K562 (cell line): ENCODE data around the gene IGFL1. TPM values are rescaled to one million over a fixed set of nuclear protein-coding genes. Genes with fewer than 3 reads are reported as not detected.

Source experiments
- ATF1 ChIP-seq, 2 experiments: fragments of 450-650 bp in 1 of 2; IDR thresholded peaks; 2 replicates each; pipeline ENCODE4 v1.6.1; 2016; ENCODE audit warnings: missing compliant biosample characterization in 1 of 2, missing genetic modification characterization in 1 of 2
- CREB1 ChIP-seq, 2 experiments: sonication (generic) in 1 of 2; formaldehyde crosslinking in 1 of 2; IDR thresholded peaks; 2 replicates each; pipeline versions ENCODE4 v1.6.1 to v1.8.0; 2012 to 2022; ENCODE audit warnings: inconsistent platforms in 1 of 2, mild to moderate bottlenecking in 1 of 2, missing genetic modification reagents in 1 of 2, moderate library complexity in 1 of 2
- DNMT1 ChIP-seq: fragments of 450-650 bp; IDR thresholded peaks from 2 replicates; pipeline ENCODE4 v1.6.1; 2016; ENCODE audit warnings: antibody characterized with exemption, mild to moderate bottlenecking
- MAFF ChIP-seq: IDR thresholded peaks from 2 replicates; pipeline ENCODE4 v1.6.1; 2012; ENCODE audit warnings: low read length, improper control_type of control experiment
- MYC ChIP-seq, 2 experiments: fragments of 250-450 bp in 1 of 2; sonication (Bioruptor Pico) in 1 of 2; IDR thresholded peaks; 2 replicates each; pipeline versions ENCODE4 v1.5.1 to v1.6.1; 2012 to 2021; ENCODE audit warnings: low read depth in 2 of 2, borderline replicate concordance in 1 of 2, improper control_type of control experiment in 1 of 2, low read length in 1 of 2, mild to moderate bottlenecking in 1 of 2, moderate library complexity in 1 of 2
- NCOA1 ChIP-seq: fragments of 450-650 bp; IDR thresholded peaks from 2 replicates; pipeline ENCODE4 v1.6.1; 2016; ENCODE audit warnings: low read depth
- NR0B1 ChIP-seq: fragments of 450-650 bp; IDR thresholded peaks from one replicate; pipeline ENCODE4 v1.6.1; 2018; ENCODE audit warnings: mild to moderate bottlenecking, moderate library complexity; ENCODE audit not compliant: partially characterized antibody
- NRF1 ChIP-seq, 2 experiments: fragments of 450-650 bp; IDR thresholded peaks in 1 of 2; conservative IDR thresholded peaks in 1 of 2; 2 replicates each; pipeline ENCODE4 v1.6.1; 2014; ENCODE audit warnings: mild to moderate bottlenecking in 2 of 2
- TAF7 ChIP-seq: fragments of 450-650 bp; IDR thresholded peaks from 2 replicates; pipeline ENCODE4 v1.6.1; 2016; ENCODE audit warnings: missing genetic modification characterization, missing compliant biosample characterization
- TCFL5 ChIP-seq: fragments of 250-450 bp; sonication (Bioruptor Pico); conservative IDR thresholded peaks from 2 replicates; pipeline ENCODE4 v1.6.1; 2021; ENCODE audit warnings: mild to moderate bottlenecking, moderate library complexity, matching md5 sums
- ZFX ChIP-seq: sonication (generic); formaldehyde crosslinking; IDR thresholded peaks from 2 replicates; pipeline ENCODE4 v1.8.0; 2022; ENCODE audit warnings: mild to moderate bottlenecking, missing genetic modification reagents, moderate library complexity
- ZNF124 ChIP-seq: sonication (generic); formaldehyde crosslinking; IDR thresholded peaks from 2 replicates; pipeline ENCODE4 v1.8.1; 2022; ENCODE audit warnings: missing genetic modification reagents
- polyA plus RNA-seq, 8 experiments: library from polyadenylated mRNA; depleted of rRNA in 4 of 8; stranded (reverse) in 5 of 8; unstranded in 3 of 8; fragments of >200 nt; fragmentation: Nextera tagmentation in 2 of 8; fragmentation: Illumina TruSeq in 1 of 8; extraction: Ambion mirVana in 2 of 8; extraction: Trizol in 1 of 8; gene quantifications; 2 replicates each; pipeline versions ENCODE4 v1.2.1 to v1.2.3, GENCODE V29; 2011 to 2014; ENCODE audit warnings: inconsistent platforms in 1 of 8, missing spikeins in 1 of 8
- total RNA-seq, 7 experiments: library from RNA; depleted of rRNA in 6 of 7; stranded (reverse); fragments of >200 nt in 6 of 7; fragmentation: Illumina TruSeq in 2 of 7; extraction: Trizol in 2 of 7; gene quantifications; 2 replicates each; pipeline versions ENCODE4 v1.2.1 to v1.2.3, GENCODE V29; 2011 to 2021; ENCODE audit warnings: low replicate concordance in 1 of 7
- TF ChIP-seq, protein P1 (sequence below), 2 experiments: fragments of 450-650 bp; conservative IDR thresholded peaks; 2 replicates each; pipeline ENCODE4 v1.6.1; 2017; ENCODE audit warnings: mild to moderate bottlenecking in 2 of 2, moderate library complexity in 2 of 2

The IGFL1 gene
- total and polyA plus RNA-seq, 9 of the 15 experiments (the other 6 are each of a cell fraction or from before 2014, with no cell fraction given): not detected

GRCh38 chr19:46192992-46193650 is 36.4 kb upstream of the IGFL1 start (continued):
- TF ChIP-seq NR0B1 (no peak), ATF1 (CRISPR knock-in tag; IDR thresholded peaks at IDR 0.05) (no peak), ATF1 (tag; IDR thresholded peaks at IDR 0.05) (peak; percentile 87), TAF7 (tag) (no peak), NCOA1 (peak; percentile 47; the same call in 1 of the 2 replicates), DNMT1 (no peak), ZFX (CRISPR knock-in tag) (no peak; the same call in 1 of the 2 replicates), ZNF124 (no peak), MAFF (peak; percentile 19; the same call in 1 of the 2 replicates), CREB1 (IDR thresholded peaks at IDR 0.05) (peak; percentile 53; the same call in 1 of the 2 replicates), CREB1 (CRISPR knock-in tag; IDR thresholded peaks at IDR 0.05) (no peak), NRF1 (conservative IDR thresholded peaks at IDR 0.05 in 1 of 2, IDR thresholded peaks at IDR 0.05 in 1 of 2) (0 out of 4 replicates have a peak, but pooled peaks of 1 of the 2 experiments have one; percentile 23), MYC (IDR thresholded peaks at IDR 0.05; ENCODE audit: low read depth, low read length) (peak; percentile 64; the same call in 1 of the 2 replicates), MYC (CRISPR knock-in tag; IDR thresholded peaks at IDR 0.05; ENCODE audit: borderline replicate concordance, low read depth) (no peak), TCFL5 (CRISPR knock-in tag) (no peak)
- TF ChIP-seq, protein P1, sequence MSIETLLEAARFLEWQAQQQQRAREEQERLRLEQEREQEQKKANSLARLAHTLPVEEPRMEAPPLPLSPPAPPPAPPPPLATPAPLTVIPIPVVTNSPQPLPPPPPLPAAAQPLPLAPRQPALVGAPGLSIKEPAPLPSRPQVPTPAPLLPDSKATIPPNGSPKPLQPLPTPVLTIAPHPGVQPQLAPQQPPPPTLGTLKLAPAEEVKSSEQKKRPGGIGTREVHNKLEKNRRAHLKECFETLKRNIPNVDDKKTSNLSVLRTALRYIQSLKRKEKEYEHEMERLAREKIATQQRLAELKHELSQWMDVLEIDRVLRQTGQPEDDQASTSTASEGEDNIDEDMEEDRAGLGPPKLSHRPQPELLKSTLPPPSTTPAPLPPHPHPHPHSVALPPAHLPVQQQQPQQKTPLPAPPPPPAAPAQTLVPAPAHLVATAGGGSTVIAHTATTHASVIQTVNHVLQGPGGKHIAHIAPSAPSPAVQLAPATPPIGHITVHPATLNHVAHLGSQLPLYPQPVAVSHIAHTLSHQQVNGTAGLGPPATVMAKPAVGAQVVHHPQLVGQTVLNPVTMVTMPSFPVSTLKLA (conservative IDR thresholded peaks at IDR 0.05): peak; percentile 56 to 73; a peak in 2 of 4 replicates
